Brain microvascular endothelial cell (primary cell): ENCODE results near the gene VAMP7.
A peak's percentile ranks its signal among the peaks of the same experiment; 100 is the strongest.

Experiments
- DNase-seq: peaks from one replicate; pipeline ENCODE4 v3.0.0-alpha.2; 2020
- H3K27ac ChIP-seq: fragments of 250-450 bp; sonication (Bioruptor Pico); 2 replicates; pipeline ENCODE4 v1.5.1; 2020; ENCODE audit warnings: mild to moderate bottlenecking, moderate library complexity
- H3K27me3 ChIP-seq: fragments of 250-450 bp; sonication (Bioruptor Pico); replicated peaks from 2 replicates; pipeline ENCODE4 v1.5.1; 2020; ENCODE audit warnings: mild to moderate bottlenecking
- H3K36me3 ChIP-seq: fragments of 250-450 bp; sonication (Bioruptor Pico); replicated peaks from 2 replicates; pipeline ENCODE4 v1.5.1; 2020; ENCODE audit warnings: mild to moderate bottlenecking
- H3K4me3 ChIP-seq: 2 replicates; pipeline ENCODE4 v1.5.1; 2011; ENCODE audit warnings: low read depth, mild to moderate bottlenecking, control low read depth, low read length, moderate library complexity
- CTCF ChIP-seq: IDR thresholded peaks from 2 replicates; pipeline ENCODE4 v1.5.1; 2011; ENCODE audit warnings: low read depth, mild to moderate bottlenecking, moderate library complexity, low read length, control low read depth, inconsistent platforms; ENCODE audit errors: missing control alignments
- in situ Hi-C: cut with HindIII; loops from 2 replicates; pipeline ENCODE4 v1.10.0; 2017; ENCODE audit warnings: low sequenced_read_pairs, low pct_ligation_motif_present

The VAMP7 gene

GRCh38 chrX:155867821-155868220 is 13.3 kb upstream of the VAMP7 start:
- no peak overlapping the region for H3K27ac ChIP-seq
- DNase-seq = no peak
- no peak for TF ChIP-seq CTCF
- H3K4me3 ChIP-seq = no peak overlapping the region
- H3K36me3 ChIP-seq = no peaks in the 10 kb centered on the region
- H3K27me3 ChIP-seq = no peaks in the 10 kb centered on the region
- in situ Hi-C loops = no loop called here

- no peak for TF ChIP-seq CTCF
- no peaks in the 10 kb centered on the region for H3K36me3 ChIP-seq
- H3K4me3 ChIP-seq = no peak overlapping the region
- in situ Hi-C loops = no loop called here
- H3K27ac ChIP-seq = no peak overlapping the region
- no peaks in the 10 kb centered on the region for H3K27me3 ChIP-seq
- DNase-seq = no peak
These were observed 10.2 kb upstream of the VAMP7 start for GRCh38 chrX:155870958-155871357.

- Histone ChIP-seq H3K4me3 (no peak overlapping the region), H3K36me3 (no peaks in the 10 kb centered on the region), H3K27ac (no peak overlapping the region), H3K27me3 (no peaks in the 10 kb centered on the region)
- in situ Hi-C loops = no loop called here
- no peak for TF ChIP-seq CTCF
- DNase-seq = no peak
These were observed 9.2 kb upstream of the VAMP7 start for GRCh38 chrX:155871934-155872333.

- Histone ChIP-seq H3K36me3 (no peaks in the 10 kb centered on the region), H3K27me3 (no peaks in the 10 kb centered on the region), H3K27ac (no peak overlapping the region), H3K4me3 (no peak overlapping the region)
- no peak for TF ChIP-seq CTCF
- DNase-seq = no peak
- in situ Hi-C loops = no loop called here
These were observed 8.0 kb upstream of the VAMP7 start for GRCh38 chrX:155873188-155873587.

GRCh38 chrX:155874571-155875244 is 6.4 kb upstream of the VAMP7 start:
- DNase-seq = no peak
- H3K4me3 ChIP-seq = peak overlapping the region; percentile 26
- no peak overlapping the region for H3K27ac ChIP-seq
- H3K27me3 ChIP-seq = no peaks in the 10 kb centered on the region
- H3K36me3 ChIP-seq = no peaks in the 10 kb centered on the region
- no peak for TF ChIP-seq CTCF
- in situ Hi-C loops = no loop called here

GRCh38 chrX:155876704-155877103 is 4.4 kb upstream of the VAMP7 start:
- in situ Hi-C loops = no loop called here
- DNase-seq = no peak
- no peaks in the 10 kb centered on the region for H3K36me3 ChIP-seq
- H3K27ac ChIP-seq = no peak overlapping the region
- no peak overlapping the region for H3K4me3 ChIP-seq
- TF ChIP-seq CTCF = no peak
- no peaks in the 10 kb centered on the region for H3K27me3 ChIP-seq
